ENCODE data around the gene CCDC192.

DNA sequence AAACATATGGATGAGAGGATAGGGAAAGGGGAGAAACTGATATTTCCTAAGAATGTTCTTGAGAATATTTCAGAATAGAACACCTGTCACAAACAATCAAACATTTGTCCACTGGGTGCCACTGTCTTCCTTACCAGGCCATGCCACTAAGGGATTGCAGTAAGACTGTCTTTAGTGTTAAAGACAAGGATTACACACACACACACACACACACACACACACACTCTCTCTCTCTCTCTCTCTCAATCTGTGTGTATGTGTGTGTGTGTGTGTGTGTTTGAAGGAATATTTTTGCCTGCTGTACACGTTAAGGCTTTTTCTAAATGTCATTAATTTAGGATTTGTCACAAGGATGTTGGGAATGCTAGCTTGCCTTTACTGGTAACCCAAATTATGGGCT lies 54.4 kb downstream of the CCDC192 start:
- TF ChIP-seq, protein P1, sequence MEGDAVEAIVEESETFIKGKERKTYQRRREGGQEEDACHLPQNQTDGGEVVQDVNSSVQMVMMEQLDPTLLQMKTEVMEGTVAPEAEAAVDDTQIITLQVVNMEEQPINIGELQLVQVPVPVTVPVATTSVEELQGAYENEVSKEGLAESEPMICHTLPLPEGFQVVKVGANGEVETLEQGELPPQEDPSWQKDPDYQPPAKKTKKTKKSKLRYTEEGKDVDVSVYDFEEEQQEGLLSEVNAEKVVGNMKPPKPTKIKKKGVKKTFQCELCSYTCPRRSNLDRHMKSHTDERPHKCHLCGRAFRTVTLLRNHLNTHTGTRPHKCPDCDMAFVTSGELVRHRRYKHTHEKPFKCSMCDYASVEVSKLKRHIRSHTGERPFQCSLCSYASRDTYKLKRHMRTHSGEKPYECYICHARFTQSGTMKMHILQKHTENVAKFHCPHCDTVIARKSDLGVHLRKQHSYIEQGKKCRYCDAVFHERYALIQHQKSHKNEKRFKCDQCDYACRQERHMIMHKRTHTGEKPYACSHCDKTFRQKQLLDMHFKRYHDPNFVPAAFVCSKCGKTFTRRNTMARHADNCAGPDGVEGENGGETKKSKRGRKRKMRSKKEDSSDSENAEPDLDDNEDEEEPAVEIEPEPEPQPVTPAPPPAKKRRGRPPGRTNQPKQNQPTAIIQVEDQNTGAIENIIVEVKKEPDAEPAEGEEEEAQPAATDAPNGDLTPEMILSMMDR (IDR thresholded peaks at IDR 0.05; ENCODE audit: low read depth, low read length) = peak; percentile 51
- no peak for TF ChIP-seq EZH2phosphoT487 (IDR thresholded peaks at IDR 0.05; ENCODE audit: low read depth)
